Measurements from ENCODE around the gene ANO6.

ANO6 gene

DNA sequence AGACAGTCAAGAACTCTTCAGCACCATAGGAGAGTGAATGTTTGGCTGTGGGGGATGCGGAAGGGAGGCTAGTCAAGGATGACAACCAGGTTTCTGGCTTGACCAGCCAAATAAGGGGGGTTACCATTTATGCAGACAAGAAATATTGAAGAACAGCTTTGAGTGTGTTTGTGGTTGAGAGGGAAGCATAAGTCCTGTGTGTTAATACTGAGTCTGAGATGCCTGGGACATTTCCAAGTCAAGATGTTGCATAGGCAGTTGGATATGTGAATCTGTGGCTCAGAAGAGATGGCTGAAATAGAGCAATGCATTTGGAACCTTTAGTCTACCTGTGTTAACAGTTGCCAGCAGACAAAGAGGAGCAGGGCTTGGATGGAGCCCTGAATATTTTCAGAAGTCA, 66.1 kb downstream of the ANO6 start:
- DNase-seq (ENCODE audit: low spot score): no peak

DNA sequence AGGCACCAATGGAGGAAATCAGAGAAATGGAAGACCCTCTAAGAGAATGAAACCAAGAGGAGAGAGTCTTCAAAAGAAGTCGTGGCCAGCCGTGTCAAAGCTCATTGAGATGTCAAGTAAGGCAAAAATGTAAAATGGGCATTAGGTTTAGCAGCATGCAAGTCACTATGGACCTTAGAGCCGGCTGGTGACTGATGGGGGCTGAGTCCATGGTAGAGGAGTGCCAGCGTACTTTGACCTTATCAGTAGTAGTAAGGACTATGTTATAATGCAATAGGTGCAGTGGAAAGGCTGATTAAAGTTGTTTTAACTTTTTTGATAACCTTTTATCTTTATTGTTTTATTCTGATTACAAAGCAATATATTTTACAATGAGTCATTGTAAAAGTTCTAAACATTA, 66.5 kb downstream of the ANO6 start:
- no peak for DNase-seq (ENCODE audit: low spot score)

DNA sequence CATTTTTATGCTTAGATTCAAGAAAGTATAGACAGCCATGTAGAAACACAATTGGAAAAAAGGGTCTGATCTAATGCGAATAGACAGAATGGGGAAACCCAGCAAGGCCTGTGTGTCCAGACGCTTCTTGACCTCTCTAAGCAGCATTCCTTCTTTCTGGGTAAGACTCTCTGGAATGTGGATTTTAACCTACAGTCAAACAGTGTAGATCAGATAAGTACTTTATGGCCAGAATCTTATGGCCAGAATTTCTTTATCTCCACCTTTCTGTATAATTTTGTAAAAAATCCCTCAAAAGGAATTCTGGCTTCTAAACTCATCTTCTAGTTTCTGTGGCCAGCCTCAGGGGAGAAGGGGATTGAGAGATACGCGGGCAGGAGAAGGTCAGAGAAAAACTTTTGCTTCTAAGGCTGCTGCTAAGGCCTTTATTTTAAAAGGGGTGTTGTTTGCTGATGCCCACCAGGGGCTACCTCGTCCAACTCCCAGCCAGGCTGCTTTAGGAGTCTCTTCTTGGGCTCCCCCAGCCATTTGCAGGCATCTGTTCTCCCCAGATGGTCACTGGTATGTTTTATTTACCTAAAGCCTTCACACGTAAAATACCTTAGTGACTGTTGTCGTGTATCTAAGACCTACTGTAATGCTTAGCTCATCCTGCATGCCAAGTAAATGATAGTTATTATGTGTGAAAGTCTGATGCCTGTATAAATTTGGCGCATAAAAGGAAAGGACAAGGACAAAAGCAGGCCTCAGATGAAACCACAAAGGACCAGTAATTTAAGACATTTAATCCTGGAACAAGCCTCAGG, 68.4 kb downstream of the ANO6 start:
- no peak for DNase-seq (ENCODE audit: low spot score)

DNA sequence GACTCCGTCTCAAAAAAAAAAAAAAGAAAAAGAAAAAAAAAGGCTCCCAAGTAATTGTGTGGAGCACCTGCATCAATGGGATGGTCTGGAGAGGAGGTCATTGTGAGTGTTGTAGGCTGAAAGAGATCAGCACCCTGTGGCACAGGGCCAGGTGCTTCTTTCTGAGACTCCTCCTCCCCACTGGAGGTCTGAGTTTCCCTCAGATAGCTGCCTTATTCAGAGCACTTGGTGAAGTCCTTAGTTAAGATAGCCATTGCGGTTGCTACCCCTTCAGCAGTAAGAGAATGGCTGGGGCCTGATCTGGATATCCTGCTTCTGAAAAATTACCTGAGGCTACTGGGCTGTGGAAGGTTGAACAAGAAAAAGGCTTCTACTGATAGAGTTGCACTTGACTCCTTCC, 69.8 kb downstream of the ANO6 start:
- DNase-seq (ENCODE audit: low spot score): no peak

DNA sequence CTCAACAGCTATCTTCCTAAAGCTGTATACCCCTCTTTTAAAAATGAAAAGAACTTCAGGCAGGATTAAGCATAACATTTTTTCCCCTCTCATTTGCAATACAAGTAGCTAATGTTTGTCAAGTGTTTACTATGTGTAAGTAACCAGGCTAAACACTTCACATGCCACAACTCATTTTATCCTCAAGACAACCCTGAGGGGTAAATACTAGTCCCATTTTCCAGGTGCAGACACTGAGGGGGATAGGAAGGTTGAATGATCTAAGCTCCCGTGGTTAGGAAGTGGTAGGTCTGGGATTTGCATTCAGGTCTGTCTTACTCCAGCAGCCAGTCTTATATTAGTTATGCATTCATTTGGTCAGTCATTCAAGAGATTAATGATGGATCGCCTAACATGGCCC, 70.7 kb downstream of the ANO6 start:
- no peak for DNase-seq (ENCODE audit: low spot score)

DNA sequence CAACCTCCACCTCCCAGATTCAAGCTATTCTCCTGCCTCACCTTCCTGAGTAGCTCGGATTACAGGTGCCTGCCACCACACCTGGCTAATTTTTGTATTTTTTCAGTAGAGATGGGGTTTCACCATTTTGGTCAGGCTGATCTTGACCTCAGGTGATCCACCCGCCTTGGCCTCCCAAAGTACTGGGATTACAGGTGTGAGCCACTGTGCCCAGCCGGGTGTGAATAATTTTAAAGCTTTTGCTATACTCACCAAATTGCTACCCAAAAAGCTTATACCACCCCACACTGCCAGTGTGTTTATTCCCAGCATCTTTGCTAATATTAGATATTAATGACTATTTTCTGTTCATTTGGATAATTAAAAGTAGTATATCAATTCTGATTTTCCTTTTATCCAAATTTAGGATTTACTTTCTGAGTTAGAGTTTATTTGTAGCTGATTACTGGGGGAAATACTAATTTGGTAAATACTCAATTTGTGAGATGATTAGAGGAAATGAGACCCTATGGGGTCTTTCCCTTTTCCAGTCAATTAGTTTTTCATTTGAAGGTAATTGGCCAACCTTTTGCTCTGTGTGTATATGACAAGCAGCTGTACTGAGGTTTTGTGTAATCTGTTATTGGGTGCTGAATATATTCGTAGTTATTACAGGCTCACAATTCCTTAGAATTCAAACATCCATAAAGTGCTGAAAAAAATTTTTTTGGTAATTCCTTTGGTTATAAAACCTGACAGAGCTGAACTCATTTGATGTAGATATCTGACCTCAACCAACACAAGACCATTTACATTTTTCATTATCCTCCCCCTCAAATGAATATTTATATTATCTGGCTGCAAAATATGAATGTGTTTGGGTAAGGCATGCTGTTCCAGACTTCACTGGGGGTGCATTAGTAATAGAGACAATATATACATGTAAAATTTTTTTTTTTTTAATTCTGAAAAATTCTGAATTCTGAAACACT, 73.6 kb downstream of the ANO6 start:
- no peak for DNase-seq (ENCODE audit: low spot score)

DNA sequence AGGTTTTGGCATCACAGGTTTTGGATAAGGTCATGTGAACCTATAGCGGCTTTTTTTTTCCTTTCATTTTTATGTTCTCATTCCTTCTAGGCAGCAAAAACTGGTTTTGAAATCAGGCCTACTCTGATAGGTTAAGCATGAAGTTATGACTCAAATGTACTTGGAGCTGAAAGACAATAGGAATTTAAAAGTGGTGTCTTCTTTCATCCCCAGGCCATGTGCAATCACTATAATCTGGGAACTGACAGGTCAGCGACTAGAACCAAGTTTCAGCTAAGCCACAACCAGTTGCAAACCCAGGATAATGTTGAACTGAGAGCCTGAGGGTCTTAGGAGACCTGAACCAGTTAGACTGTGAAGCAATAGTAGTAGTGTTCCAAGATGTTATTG, 74.3 kb downstream of the ANO6 start:
- DNase-seq (ENCODE audit: low spot score): no peak

DNA sequence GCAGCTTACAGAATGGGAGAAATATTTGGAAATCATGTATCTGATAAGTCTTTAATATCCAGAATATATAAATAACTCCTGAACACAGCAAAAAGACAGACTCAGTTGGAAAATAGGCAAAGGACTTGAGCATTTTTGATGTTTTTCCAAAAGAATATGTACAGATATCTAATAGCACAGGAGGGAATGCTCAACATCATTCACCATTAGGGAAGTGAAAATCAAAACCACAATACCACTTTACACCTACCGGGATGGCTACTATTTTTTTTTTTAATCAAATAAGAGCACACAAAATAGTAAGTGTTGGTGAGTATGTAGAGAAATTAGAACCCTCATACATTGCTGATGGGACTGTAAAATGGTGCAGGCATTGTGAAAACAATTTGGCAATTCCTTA, 75.6 kb downstream of the ANO6 start:
- no peak for DNase-seq (ENCODE audit: low spot score)

DNA sequence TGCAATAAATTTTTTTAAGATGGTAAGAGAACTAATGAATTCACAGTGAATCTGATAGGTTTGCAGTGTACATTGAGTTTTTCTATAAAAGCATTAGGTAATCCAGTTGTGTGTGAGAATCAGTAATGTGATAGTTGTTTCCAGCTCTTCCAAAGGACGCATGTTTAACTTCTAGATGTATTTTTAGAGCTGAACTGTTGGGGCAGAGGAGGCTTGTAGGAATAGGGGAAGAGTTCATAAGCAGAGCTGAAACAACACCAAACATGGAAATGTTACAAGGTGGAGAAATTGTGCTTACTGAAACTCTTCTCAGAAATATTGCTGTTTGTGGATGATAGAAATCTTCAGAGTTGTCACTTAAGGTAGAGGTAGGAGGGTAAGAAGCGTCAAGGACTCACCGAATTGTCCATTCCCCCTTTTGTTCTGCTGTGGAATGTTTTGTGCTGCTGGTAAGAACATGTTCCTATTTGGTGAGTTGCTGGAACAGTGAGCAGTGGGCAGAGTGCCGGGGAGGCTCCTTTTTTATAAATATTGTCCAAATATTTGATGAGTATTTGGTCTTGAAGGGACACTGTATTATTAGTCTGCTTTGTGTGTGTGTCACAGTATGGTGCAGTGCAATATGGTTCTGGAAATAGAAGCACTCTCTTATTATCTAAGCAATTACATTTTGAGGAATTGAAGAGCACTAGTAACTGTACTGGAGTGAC, 76.7 kb downstream of the ANO6 start:
- DNase-seq (ENCODE audit: low spot score): no peak

DNA sequence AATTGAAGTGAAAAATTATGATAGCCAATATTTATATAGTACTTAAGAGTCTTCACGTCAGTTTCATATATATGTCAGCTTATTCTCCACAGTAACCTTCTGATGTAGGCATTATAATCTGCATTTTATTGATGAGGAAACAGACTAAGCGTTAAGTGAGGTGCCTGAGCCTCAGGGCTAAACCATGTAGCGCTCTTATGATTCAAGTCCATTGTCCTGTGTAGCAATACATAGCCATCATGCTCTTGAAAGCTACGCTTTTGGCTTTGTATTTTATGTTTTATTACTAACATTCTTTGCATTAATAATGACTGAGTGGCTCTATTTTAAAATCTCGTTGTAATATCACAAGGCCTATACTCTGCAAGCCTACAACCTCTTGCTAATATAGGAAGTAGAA, 79.0 kb downstream of the ANO6 start:
- DNase-seq (ENCODE audit: low spot score): no peak

DNA sequence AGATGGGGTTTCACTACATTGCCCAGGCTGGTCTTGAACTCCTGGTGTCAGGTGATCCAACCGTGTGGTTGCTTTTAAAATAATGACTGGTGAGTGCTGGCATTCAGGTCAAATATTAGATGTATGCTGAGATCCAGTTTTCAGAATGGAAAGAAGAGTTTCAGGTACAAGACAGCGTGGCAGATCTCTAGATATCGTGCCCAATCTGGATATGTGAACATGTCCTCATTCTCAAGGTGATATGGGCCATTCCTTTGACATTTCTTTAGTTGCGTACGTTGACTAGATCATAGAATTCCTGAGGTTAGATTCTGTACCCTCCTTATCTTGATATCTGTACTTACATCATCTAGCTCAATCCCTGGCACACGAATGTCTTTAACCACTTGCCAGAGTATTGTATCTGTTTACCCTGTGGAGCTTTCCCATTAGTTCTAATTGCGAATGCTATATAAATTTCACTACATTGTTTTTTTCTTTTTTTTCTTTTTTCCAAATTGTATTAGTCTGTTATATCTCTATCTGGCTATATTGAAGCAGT, 80.2 kb downstream of the ANO6 start:
- no peak for DNase-seq (ENCODE audit: low spot score)

DNA sequence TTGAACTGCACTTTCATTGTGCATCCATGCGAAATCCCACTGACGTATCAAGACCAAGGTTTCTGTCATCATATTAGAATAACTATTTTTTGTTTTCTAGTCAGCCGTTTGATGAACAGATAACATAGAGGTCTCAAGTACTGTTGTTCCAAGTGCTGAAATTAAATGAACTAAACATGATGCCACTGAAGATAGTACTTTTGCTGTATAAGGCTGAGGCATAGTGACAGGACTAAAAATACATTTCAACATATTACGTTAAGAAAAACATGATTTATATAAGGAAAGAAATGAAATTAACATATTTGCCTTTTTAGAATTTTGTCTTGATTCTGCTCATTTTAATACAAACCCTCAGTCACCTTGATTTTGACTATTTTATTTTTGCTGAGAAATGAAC, 82.2 kb downstream of the ANO6 start:
- no peak for DNase-seq (ENCODE audit: low spot score)

DNA sequence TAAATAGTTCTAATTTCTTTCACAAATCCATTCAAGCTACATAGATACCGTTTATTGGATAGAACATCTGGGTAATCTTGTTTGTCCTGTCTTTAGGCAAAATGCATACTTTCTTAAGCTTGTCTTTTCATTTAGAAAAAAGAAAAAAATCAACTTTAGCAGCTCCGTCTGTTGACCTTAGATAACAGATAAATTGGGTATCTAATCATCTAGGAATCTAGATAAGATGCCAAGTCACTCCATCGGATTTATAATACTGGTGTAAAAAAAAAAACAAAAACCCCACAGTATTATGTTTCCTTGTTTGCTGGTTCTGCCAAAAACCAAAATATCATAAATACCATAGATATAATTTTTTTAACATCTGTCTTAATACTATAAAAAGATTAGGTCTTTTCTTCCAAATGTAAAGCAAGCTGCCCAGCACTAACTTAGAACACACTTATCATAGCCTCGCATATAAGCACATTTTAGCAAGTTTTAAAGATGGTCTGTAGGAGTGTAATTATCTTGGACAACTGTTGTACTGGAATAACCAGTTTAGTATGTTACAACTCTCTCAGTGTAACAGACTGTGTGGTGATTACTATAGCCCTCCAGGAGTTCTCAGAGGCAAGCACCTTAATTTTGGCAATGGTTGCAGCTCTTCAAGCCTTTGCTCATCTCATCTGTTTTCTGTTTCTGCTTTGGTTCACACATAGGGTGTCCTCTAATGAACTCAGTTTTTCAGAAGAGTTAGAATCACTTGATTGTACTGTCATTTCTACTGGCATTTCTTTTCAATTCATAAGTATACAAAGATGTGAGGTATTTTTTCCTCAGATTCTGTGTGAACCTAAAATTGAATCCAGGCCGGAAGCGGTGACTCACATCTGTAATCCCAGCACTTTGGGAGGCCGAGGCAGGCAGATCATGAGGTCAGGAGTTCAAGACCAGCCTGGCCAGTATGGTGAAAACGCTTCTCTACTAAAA, 83.1 kb downstream of the ANO6 start:
- DNase-seq (ENCODE audit: low spot score): no peak

DNA sequence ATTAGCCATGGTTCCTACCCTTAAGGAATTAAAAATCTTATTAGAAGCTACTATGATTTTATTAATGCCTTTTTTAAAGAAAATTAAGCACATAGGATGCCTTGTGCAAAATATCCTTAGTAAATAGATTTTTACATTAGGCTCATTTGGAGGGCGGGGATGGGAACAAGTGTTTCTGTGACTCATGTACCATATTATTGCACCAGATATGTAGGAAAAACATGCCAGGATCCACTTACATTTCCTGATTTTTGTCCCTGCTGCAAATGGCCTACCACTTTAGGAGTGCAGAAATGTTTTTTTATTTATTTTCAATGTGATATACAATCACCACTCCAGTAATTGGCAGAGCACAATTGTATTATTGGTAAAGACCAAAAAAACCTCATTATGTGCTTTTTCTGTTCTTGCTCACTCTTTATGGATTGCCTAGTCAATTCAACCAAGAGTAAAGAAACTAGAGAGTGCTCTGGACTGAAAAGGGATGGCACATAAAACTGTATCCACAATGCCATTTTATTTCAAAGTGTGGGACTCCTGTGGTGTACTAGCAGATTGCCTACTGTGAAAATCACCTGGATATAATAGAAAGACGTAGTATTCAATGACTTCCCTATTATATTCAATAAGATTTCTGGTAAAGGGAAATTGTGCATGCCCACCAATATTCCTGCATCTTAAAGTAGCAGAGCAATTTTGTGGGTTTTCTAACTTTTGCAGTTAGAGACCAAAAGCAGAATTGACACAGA, 86.9 kb downstream of the ANO6 start:
- no peak for DNase-seq (ENCODE audit: low spot score)

DNA sequence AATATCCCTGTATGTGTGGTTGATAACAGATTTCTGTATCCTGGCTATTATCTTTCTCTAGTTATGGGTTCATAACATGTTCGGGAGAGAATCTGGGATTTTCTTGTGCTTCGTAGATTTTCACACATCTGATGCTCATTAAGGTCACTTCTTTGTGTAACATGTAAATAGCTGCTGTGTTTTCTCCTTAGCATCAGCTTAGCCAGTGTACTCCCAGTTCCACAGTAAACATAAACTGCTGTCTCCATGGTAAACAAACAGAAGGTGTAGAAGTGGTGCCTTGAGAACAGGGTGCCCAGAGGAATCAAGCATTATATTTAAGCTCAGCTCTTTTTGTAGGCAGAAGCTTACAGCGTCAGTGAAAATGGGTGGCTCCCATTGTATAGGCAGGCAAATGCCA, 88.0 kb downstream of the ANO6 start:
- DNase-seq (ENCODE audit: low spot score): no peak

DNA sequence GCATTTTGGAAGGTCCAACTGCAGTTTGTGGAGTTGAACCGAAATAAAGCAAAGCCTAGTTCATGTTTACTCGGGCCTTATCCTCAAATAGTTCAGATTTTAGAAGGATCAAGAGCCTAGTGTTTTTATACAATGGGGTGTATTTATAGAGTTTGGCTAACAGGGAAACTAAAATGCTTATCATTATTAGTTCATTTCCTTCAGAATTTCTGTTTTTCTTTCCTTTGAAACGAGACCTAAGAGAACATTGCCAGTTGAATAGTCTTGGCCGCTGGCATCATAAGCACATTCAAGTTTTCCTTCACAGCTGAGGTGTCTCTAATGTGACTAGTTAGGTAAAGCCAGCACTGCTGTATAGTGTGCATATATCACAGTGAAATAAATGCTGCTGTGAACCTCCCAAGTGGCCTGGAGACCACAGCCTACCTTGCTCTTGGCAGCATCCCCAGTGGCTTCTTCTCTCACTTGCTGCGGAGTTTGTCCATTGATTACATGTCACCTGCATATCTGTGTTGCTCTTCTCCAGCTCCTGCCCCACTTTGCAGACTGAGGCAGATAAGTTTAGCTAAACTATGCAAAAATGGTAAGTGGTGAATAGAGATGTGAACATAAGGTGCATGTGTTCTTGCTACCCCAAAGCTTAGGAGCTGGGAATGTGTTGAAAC, 88.8 kb downstream of the ANO6 start:
- DNase-seq (ENCODE audit: low spot score): peak; percentile 36

DNA sequence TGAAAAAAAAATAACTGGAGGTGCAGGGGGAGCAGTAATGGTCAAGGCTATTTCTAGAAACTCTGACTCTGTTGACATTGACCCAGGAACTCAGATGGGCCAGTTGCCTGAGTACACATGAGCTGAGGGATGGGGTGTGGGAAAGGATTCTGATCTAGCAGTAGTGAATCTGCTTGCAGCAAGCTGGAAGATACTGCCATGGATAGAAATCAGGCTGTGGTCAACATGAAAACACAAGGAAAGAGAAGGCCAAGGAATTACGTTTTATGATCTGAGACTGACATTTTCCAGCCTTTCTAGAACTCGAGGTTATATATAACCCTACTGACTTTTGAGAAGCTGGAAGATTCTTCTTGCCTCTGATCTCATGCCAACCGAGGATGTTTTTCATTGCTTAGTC, 90.0 kb downstream of the ANO6 start:
- DNase-seq (ENCODE audit: low spot score): no peak

DNA sequence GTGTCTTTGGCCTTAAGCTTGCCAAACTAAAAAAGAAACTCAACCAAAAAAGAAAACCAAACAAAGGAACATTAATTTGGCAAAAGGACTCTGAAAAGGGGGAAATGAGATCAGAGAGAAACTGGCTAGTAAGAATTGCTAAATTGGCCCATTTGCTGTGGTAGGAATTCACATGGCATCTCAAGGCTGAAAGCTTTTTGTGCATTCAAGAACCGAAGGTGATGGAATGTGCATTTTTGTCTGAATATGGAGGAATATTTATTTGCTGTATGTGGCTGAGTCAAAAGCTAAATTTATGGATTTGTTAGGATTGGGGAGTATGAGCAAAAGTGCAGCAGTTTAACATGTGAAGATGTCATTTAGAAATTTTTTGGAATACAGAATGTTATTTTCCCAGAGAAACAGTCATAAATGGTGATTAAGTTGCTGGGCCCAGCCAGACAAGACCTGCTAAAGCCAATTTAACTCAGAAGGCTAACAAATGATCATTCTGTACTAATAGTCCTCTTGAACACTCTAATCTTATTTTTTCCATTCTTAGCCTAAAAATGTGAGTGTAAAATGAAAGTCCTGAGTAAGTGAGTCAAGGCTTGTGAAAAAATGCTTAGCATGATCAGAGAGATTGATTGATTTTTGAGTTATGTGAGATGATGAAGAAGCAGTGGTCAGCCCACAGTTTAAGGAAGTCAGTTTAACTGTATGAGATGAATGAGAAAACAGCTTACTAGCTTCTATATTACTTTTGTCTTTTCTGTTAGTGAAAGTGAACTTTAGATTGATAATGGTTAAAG, 94.1 kb downstream of the ANO6 start:
- DNase-seq (ENCODE audit: low spot score): no peak

DNA sequence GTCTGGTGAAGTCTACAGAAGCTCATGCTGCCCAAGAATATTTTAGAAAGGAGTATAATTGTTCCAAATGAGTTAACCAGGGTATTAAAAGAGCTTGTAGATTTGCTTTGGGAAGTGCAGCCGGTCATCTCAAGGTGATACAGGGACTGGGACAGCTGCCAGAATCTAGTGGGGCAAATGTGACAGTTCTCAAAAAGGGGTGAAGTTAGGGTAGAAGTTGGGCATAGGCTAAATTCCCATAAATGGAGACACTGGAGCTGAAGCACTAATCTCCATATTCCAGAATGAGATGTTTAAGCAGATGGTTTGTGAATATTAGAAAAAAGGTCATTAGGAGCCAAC, 94.7 kb downstream of the ANO6 start:
- no peak for DNase-seq (ENCODE audit: low spot score)

Data from pons (tissue), 1 donor.